GM21423 (cell line): ENCODE results near the gene ADGRG7.
A peak's percentile ranks its signal among the peaks of the same experiment; 100 is the strongest.

Experiments
- ATAC-seq: cut with Tn5 transposase; IDR thresholded peaks from one replicate; pipeline ENCODE4 v1.9.1; 2021; ENCODE audit warnings: mild to moderate bottlenecking, moderate library complexity; ENCODE audit not compliant: unreplicated experiment

ADGRG7 gene

DNA sequence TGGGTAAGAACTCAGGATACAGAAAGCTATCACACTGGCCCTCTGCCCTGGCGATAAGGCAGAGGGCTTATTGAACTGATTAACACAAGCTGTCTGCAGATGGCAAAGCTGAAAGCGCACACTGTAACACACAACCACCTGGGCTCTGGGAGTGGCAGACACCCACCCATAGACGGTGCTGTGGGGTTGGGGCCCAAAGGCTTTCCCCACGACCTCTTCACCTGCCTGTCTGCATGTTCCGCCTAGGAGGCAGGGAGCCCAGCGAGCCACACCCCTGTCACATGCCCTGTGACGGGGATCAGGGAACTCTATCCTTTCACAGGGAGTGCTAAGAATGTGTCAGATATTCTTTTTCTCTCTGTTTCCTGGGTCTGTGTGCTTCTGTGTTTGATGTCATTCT is 87.8 kb downstream of the ADGRG7 start:
- no peak for ATAC-seq

DNA sequence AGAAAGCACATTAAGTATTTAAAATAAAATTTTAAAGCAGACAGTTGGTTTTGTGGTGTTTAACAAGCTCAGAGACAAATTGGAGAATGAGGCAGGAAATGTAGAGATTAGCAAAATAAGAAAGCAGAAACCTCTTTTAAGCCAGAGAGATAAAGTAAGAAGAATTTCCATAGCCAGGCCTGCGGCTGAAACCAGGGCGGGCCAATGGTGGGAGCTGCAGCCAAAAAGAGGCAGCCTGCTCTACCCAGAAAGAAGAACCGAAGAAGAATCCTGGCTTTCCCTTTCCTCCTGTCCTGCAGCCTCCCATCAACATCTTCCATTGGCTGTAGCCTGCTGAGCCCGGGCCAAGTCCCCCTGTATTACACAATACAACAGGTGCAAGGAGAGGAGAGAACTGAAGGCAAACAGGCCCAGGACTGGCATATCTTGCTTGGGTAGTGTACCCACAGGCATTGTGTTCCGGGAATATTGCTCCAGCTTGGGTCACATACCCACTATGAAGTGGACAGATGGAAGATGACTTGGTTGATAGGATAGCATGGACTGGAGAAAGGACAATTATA is 88.4 kb downstream of the ADGRG7 start:
- no peak for ATAC-seq

DNA sequence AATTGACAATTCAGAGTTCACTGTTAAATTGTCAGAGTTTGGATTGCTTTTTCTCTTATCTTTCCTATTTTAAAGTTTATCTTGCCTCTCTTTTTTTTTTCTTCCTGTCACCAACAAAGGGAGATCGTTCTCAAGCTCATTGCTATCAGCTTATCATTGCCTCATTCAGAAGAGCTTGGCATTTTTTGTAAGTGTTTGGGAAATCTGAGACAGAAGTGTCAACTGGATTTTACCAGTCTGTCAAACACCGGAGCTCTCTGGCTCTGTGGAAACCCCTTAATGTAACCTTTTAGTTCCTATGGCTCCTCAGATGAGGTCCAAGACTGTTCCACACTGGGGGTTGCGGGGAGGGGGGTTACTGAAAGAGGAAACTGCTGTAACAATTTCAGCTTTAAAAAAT is 89.3 kb downstream of the ADGRG7 start:
- no peak for ATAC-seq

GRCh38 chr3:100700708-100701107 is 91.3 kb downstream of the ADGRG7 start:
- no peak for ATAC-seq

- no peak for ATAC-seq
Observed at GRCh38 chr3:100702082-100702979, 92.9 kb downstream of the ADGRG7 start.

DNA sequence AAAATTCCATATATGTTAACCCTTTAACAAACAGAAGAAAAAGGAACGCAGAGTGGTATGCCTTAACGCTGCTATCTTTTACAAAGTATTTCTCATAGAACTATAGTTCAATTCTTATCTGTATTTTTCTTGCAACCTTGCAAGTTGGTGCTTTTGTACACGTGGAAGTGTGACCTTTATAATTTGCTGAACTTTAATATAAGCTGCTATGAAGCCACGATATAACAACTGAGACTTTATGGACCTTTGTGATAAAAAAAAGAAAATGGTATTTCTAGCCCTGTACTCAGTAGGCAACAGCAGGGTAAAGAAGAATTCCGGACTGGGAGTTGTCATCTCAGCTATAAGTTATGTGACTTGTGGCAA is 93.6 kb downstream of the ADGRG7 start:
- ATAC-seq = no peak

- no peak for ATAC-seq
Observed at GRCh38 chr3:100703865-100704264, 94.5 kb downstream of the ADGRG7 start.

- no peak for ATAC-seq
Observed at GRCh38 chr3:100706365-100706764, 97.0 kb downstream of the ADGRG7 start.

- ATAC-seq = no peak
Observed at GRCh38 chr3:100708644-100708988, 99.2 kb downstream of the ADGRG7 start.

DNA sequence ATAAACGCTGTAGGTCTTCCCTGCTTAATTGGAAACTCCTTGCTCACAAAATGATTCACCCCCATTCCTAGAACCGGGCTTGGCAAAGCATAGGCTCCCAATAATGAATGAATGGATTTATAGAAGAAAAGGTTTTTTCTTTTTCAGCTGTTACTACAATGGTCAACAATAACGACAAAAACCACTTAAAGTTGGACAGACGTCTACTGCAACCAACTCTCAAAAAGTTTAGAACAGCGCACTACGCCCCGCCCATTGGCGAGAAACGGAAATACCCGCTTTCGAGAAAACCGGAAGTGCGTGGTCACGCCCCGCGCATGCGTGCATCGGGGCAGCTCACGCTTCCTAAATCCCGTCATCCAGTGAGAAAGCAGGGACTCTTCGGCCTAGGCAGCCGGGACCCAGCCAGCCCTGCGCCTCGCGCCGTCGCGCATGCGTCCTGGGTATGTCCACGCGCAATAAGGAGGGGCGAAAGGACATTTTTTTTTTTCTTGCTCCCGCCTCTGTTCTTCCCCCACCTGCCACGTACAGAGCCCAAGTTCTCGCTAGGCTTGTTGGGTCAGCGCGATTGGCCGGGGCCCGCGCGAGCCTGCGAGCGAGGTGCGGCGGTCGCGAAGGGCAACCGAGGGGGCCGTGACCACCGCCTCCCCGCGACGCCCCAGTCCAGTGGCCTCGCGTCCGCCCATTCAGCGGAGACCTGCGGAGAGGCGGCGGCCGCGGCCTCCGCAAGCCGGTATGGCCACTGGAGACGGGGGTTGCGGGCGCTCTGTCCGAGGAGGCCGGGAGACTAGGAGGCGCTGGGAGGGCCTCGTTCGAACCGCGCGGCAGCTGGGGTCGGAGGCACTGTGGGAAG is 99.8 kb downstream of the ADGRG7 start, which contains the start of gene TFG:
Gene TFG (plus strand): TSS at position 506 of the 853 bp plus-strand sequence. CDS start 4,192 bp downstream, outside the sequence.
- ATAC-seq = peak; percentile 93

DNA sequence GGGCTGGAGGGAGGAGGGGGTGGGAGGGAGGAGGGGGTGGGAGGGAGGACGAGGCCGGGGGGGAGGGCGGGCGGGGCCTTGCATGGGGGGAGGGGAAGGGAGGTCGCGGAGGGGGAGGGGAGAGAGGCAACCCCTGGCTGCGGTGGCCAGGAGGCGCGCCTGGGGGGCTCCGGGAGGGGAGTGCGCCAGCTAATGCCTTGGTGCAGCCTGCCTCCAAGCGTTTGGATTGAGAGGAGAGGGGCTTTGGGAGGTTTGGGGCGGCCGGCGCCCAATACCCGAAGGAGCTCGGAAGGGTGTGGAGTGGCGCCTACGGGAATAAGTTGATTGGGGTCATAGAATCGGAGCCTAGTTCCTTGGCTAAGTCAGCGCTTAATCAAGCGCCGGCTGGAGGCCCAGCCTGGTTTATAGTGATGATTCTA is 100.5 kb downstream of the ADGRG7 start:
- no peak for ATAC-seq

- ATAC-seq = peak; percentile 26
Observed at GRCh38 chr3:100710261-100710968, 101.0 kb downstream of the ADGRG7 start.

DNA sequence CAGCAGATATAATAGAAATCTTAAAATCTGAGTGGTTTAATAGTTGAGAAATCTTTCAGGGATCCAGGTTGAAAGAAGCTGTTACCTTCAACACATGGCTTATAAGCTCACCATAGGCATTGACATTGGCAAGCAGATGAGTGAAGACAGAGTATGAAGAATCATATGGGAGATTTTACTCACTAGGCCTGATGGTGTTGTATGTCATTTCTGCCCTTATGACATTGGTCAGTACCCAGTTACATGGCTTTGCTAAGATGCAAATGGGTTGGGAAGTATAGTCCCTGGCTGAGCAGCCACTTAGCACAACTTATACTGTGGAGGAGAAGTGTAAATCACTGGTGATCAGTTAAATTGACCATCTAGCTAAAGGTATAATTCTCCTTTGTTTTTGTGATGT is 105.8 kb downstream of the ADGRG7 start:
- no peak for ATAC-seq

- ATAC-seq = no peak
Observed at GRCh38 chr3:100717063-100717462, 107.7 kb downstream of the ADGRG7 start.

- ATAC-seq = no peak
Observed at GRCh38 chr3:100717637-100718487, 108.5 kb downstream of the ADGRG7 start.

DNA sequence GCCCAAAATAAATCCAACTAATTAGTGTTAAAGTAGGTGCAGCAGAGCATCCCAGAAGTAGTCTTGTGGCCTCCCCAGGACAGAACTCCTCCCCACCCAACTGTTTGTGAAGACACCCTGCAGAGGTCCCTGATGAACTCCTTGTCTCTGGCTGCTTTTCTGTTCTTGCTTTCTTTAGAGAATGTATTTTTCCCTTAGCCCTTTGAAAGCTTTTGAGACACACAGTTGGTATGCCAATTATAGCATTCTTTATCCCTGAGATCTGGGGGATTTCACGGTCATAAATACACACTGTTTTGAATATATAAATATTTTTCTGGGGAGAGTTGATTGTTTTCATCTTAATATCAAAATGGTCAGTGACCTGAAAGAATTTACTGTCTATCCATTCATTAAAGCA is 109.7 kb downstream of the ADGRG7 start:
- ATAC-seq = no peak

DNA sequence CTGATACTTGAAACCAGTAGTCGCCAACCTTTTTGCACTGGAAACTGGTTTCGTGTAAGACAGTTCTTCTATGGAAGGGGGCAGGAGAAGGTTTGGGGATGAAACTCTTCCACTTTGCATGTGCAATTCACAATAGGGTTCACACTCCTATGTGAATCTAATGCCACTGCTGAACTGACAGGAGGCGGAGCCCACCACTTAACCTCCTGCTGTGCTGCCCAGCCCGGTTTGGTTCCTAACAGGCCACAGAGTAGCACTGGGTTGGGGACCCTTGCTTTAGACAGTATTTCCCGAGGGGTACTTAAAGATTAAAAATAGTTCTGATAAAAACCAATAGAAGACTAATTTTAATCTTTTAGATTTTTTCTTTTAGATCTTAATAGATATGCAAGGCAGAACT is 111.0 kb downstream of the ADGRG7 start:
- no peak for ATAC-seq

DNA sequence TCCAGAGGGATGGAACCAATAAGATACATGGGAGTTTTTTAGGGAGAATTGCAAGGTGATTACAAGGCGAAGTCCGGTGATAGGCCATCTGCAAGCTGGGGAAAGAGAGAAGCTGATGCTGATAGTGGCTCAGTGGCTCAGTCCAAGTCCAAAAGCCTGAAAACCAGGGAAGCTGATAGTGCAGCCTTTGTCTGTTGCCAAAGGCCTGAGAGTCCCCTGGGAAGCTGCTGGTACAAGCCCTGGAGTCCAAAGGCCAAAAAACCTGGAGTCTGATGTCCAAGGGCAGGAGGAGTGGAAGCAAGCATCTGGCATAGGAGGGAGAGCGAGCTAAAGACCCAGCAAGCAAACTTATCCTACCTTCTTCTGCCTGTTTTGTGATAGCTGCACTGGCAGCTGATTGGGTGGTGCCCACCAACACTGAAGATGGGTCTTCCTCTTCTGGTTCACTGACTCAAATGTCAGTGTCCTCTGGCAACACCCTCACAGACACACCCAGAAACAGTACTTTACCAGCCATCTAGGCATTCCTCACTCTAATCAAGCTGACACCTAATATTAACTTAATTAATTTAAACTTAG is 116.6 kb downstream of the ADGRG7 start:
- ATAC-seq = no peak

DNA sequence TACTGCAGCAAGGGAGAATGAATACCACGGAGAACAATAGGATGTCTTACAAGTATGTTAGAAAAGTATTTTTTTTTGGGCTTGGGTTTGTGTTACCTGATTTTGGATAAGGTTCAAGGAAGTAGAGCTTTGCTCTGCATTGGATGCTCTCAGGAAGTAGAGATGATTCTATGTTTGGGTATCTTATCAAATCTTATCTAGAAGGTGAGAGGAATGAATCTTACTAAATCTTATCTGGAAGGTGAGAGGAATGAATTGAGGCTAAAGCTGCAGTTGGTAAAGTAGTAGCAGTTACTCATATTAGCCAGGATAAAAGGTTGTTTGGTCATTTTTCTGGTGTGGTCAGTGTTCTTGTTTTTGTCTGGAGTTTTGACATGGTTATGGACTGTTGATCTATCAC is 117.3 kb downstream of the ADGRG7 start:
- ATAC-seq = no peak

GRCh38 chr3:100730524-100730923 is 121.1 kb downstream of the ADGRG7 start:
- peak; percentile 48 for ATAC-seq
